Thoracic aorta (tissue), 2 donors: ENCODE data around the gene CEP128. TPM values are rescaled to one million over a fixed set of nuclear protein-coding genes. Genes with fewer than 3 reads are reported as not detected.

ENCODE experiments used
- ATAC-seq: fragments of 150-250 bp; one replicate; pipeline ENCODE4 v1.8.0; 2017; ENCODE audit warnings: low read depth; ENCODE audit not compliant: insufficient number of reproducible peaks, low FRiP score
- DNase-seq: peaks from one replicate; pipeline ENCODE4 v3.0.0-alpha.2; 2020; ENCODE audit warnings: low spot score
- H3K27ac ChIP-seq, 2 donors: fragments of 200-600 bp; sonication (generic); 1 replicate in 1 of 2; 2 replicates in 1 of 2; pipeline ENCODE4 v1.5.1; 2016; ENCODE audit warnings: mild to moderate bottlenecking in 2 of 2, moderate library complexity in 2 of 2
- H3K27me3 ChIP-seq: fragments of 200-600 bp; sonication (generic); replicated peaks from 2 replicates; pipeline ENCODE4 v1.6.0; 2016; ENCODE audit warnings: mild to moderate bottlenecking; ENCODE audit not compliant: insufficient read depth
- H3K36me3 ChIP-seq: fragments of 200-600 bp; sonication (generic); one replicate; pipeline ENCODE4 v1.5.1; 2016
- H3K4me1 ChIP-seq, 2 donors: fragments of 200-600 bp; sonication (generic); 1 replicate in 1 of 2; 2 replicates in 1 of 2; pipeline versions ENCODE4 v1.5.1 to v1.6.0; 2016; ENCODE audit warnings: low read depth in 2 of 2, mild to moderate bottlenecking in 1 of 2; ENCODE audit not compliant: control insufficient read depth in 1 of 2
- H3K4me3 ChIP-seq: fragments of 200-600 bp; sonication (generic); 2 replicates; pipeline ENCODE4 v1.5.1; 2016; ENCODE audit warnings: mild to moderate bottlenecking
- H3K9me3 ChIP-seq: fragments of 200-600 bp; sonication (generic); 2 replicates; pipeline ENCODE4 v1.5.1; 2016
- total RNA-seq, 2 donors: library from RNA; depleted of rRNA; stranded (reverse); fragments of >200 nt; gene quantifications; one replicate each; pipeline versions ENCODE4 v1.1.0 to v1.2.3, GENCODE V29; 2016
- TF ChIP-seq, protein P1 (sequence below): fragments of 200-600 bp; sonication (generic); IDR thresholded peaks from one replicate; pipeline ENCODE4 v1.5.1; 2019; ENCODE audit warnings: antibody characterized with exemption

CEP128 gene
- total RNA-seq, 2 donors from 2014 or later: 2.1 to 4.7 TPM

DNA sequence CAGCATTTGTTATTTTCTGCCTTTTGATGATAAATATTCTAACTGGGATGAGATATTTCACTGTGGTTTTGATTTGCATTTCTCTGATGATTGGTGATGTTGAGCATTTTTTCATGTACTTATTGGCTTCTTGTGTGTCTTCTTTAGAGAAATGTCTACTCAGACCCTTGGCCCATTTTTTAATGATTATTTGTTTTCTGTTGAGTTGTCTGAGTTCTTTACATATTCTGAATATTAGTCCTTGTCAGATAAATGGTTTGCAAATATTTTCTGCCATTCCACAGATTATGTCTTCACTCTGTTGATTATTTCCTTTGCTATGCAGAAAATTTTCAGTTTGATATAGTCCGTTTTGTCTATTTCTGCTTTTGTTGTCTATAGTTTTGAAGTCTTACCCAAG is 317.0 kb downstream of the CEP128 start:
- H3K36me3 ChIP-seq: no peaks in the 10 kb centered on the region
- ATAC-seq (no peak), DNase-seq (no peak)
- TF ChIP-seq, protein P1, sequence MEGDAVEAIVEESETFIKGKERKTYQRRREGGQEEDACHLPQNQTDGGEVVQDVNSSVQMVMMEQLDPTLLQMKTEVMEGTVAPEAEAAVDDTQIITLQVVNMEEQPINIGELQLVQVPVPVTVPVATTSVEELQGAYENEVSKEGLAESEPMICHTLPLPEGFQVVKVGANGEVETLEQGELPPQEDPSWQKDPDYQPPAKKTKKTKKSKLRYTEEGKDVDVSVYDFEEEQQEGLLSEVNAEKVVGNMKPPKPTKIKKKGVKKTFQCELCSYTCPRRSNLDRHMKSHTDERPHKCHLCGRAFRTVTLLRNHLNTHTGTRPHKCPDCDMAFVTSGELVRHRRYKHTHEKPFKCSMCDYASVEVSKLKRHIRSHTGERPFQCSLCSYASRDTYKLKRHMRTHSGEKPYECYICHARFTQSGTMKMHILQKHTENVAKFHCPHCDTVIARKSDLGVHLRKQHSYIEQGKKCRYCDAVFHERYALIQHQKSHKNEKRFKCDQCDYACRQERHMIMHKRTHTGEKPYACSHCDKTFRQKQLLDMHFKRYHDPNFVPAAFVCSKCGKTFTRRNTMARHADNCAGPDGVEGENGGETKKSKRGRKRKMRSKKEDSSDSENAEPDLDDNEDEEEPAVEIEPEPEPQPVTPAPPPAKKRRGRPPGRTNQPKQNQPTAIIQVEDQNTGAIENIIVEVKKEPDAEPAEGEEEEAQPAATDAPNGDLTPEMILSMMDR: no peak
- H3K4me1 ChIP-seq: no peaks in the 10 kb centered on the region
- no peak overlapping the region for H3K4me3 ChIP-seq
- H3K9me3 ChIP-seq: no peaks in the 10 kb centered on the region
- H3K27me3 ChIP-seq: no peaks in the 10 kb centered on the region
- no peak overlapping the region for H3K27ac ChIP-seq

DNA sequence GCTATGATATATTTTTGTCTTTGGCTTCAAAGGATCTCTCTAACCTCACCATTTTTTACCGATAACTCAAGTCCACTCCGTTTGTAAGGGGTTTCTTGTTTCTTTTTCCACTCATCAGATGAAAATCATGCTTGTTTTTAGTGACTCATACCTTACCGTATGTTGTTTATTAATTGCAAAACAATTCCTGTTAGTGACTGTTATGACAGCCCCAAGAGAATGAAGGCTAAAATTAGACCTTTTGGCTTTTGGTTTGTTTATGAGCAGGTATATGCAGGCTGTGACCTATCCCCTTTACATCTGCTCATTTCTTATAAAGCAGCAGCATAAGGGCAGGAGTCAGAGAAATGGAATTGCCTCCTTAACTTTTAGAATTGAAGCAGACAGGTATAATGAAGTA is 319.8 kb downstream of the CEP128 start:
- Histone ChIP-seq H3K9me3 (no peaks in the 10 kb centered on the region), H3K4me1 (no peaks in the 10 kb centered on the region), H3K36me3 (no peaks in the 10 kb centered on the region), H3K4me3 (no peak overlapping the region), H3K27ac (no peak overlapping the region), H3K27me3 (no peaks in the 10 kb centered on the region)
- no peak for DNase-seq
- TF ChIP-seq, protein P1: no peak
- no peak for ATAC-seq

DNA sequence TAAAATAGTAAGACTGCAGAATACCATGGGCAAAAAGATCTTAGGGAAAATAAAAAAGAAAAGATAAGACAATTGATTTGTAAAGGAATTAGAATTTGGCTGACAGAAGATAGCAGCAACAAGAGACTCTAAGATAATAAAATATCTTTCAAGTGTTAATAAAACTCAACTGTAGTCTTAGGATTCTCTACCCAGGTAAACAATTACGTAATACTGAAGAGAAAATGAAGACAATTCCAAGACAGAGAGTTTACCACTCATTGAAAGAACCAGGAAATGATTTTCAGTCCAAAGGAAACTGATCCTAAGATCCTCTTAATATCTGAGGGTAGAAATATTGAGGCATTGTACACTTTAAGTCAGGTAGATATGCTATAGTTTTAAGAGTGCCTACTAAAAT is 321.1 kb downstream of the CEP128 start:
- no peaks in the 10 kb centered on the region for H3K36me3 ChIP-seq

DNA sequence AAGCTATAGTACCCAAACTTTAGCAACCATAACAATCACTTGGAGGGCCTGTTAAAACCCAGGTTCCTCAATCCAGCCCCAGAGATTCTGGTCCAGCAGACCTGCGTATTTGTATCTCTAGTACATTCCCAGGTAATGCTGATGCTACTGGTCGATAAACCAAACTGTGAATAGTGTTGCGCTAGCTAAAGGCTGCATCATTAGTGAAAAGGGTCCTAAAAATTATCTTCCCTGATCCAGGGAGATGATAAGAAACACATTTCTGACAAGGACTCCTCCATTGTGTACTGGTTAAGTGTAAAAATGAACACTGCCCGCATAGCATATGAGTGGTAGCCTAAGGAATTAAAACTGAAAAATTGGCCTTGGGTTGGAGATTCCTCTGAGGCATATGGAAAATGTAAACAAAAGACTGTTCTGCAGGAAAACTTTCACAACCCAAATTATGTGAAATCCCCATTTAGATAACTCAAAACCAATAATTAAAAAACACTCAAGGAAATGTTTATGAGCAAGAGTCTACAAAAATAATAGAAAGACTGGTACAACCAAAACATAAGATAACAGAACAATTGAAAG is 322.7 kb downstream of the CEP128 start:
- H3K9me3 ChIP-seq: no peaks in the 10 kb centered on the region

More for the DNA sequence above, 321.1 kb downstream of the CEP128 start:
- TF ChIP-seq, protein P1: no peak
- Histone ChIP-seq H3K4me1 (no peaks in the 10 kb centered on the region), H3K27ac (no peak overlapping the region), H3K9me3 (no peaks in the 10 kb centered on the region), H3K4me3 (no peak overlapping the region), H3K27me3 (no peaks in the 10 kb centered on the region)
- ATAC-seq: no peak
- no peak for DNase-seq

DNA sequence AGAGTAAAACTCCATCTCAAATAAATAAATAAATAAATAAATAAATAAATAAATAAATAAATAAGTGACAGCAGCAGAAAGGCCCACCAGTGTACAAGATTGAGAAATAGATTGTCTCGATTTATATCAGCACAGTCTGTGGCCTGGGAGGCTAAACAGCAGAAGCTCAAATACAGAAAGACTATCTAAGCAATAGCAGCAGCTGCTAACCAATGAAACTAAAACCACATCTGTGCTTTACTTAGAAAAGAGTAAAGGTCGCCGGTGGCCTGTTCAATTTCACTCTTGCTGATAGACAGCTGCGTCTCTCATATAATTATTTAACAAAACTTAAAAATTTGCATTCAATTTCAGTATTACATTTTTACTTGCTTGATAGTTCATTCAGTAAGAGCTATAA is 325.7 kb downstream of the CEP128 start:
- TF ChIP-seq, protein P1: no peak
- H3K4me1 ChIP-seq: no peaks in the 10 kb centered on the region
- H3K4me3 ChIP-seq: no peak overlapping the region
- DNase-seq (no peak), ATAC-seq (no peak)
- no peaks in the 10 kb centered on the region for H3K36me3 ChIP-seq
- no peaks in the 10 kb centered on the region for H3K27me3 ChIP-seq
- H3K9me3 ChIP-seq: no peaks in the 10 kb centered on the region
- no peak overlapping the region for H3K27ac ChIP-seq

More for the DNA sequence above, 322.7 kb downstream of the CEP128 start:
- ATAC-seq (no peak), DNase-seq (no peak)
- TF ChIP-seq, protein P1: no peak
- no peak overlapping the region for H3K27ac ChIP-seq
- H3K4me1 ChIP-seq: no peaks in the 10 kb centered on the region
- H3K4me3 ChIP-seq: no peak overlapping the region
- H3K27me3 ChIP-seq: no peaks in the 10 kb centered on the region
- H3K36me3 ChIP-seq: no peaks in the 10 kb centered on the region
